ENCODE data around the gene WASL. TPM values are rescaled to one million over a fixed set of nuclear protein-coding genes. Genes with fewer than 3 reads are reported as not detected.
A peak's percentile ranks its signal among the peaks of the same experiment; 100 is the strongest.

WASL gene
- total RNA-seq, 6 donors from 2014 or later = 24.1 to 62.2 (median 31.3) TPM

DNA sequence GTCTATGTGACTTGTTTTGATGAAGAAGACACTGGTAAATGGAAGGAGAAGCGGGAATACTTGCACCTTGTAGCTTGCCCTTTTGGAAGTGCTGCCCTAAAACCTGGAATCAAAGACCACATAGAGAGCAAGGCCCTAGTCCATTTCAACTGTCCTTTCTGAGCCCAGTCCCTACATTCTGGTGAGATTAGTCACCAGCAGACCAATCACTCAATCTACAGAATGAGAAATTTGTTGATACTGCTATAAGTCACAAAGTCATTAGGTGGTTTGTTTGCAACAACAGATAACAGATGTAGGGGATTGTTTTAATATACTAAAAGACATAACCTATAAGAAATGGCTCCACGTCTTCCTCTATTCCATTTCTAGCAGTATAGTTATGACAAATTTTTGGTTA is 33.6 kb downstream of the WASL start:
- WGBS, 2 donors = 95 to 96% methylated on average over 2 of the region's 2 CpGs
- no peak overlapping the region for H3K27ac ChIP-seq
- peaks cover 22 to 45% (median 32%) of the 10 kb centered on the region in 4 donors for H3K4me1 ChIP-seq
- no peak for ATAC-seq (ENCODE audit: low FRiP score in 2 of 2)
- H3K36me3 ChIP-seq = no peaks in the 10 kb centered on the region
- no peak for DNase-seq
- no peak overlapping the region for H3K4me3 ChIP-seq
- TF ChIP-seq EP300 (IDR thresholded peaks at IDR 0.05) (no peak), CTCF (IDR thresholded peaks at IDR 0.05) (no peak), POLR2AphosphoS5 (IDR thresholded peaks at IDR 0.05) (no peak), POLR2A (IDR thresholded peaks at IDR 0.05) (no peak)
- H3K9me3 ChIP-seq = no peaks in the 10 kb centered on the region
- H3K27me3 ChIP-seq = no peaks in the 10 kb centered on the region

- Histone ChIP-seq H3K27ac (no peak overlapping the region), H3K27me3 (no peaks in the 10 kb centered on the region), H3K4me3 (no peak overlapping the region), H3K36me3 (no peaks in the 10 kb centered on the region), H3K9me3 (no peaks in the 10 kb centered on the region), H3K4me1 (peaks cover 17 to 41% (median 31%) of the 10 kb centered on the region in 4 donors)
- WGBS, 2 donors = 66 to 79% methylated on average over 3 of the region's 3 CpGs
- DNase-seq (no peak), ATAC-seq (ENCODE audit: low FRiP score in 2 of 2) (no peak)
- TF ChIP-seq EP300 (IDR thresholded peaks at IDR 0.05) (no peak), CTCF (IDR thresholded peaks at IDR 0.05) (no peak), POLR2AphosphoS5 (IDR thresholded peaks at IDR 0.05) (no peak), POLR2A (IDR thresholded peaks at IDR 0.05) (no peak)
Measured at GRCh38 chr7:123714296-123715080, 34.3 kb downstream of the WASL start.

DNA sequence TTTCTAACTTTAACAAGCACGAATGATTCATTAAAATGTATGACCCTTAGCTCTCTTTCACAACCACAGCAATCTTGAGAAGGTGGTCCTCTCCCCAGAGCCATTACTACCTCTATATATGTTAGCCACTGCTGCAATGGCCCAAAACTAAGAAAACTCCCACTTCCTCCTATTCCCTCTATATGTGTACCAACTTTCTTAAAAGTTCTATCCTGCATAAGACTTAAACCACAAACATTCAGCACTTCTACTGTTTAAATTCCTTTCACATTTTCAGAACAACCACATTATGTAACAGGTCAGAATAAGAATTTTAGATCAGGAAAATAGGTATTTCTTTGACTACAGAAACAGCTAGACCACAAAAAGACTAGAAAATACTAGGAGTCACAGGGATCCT is 36.2 kb downstream of the WASL start:
- DNase-seq (no peak), ATAC-seq (ENCODE audit: low FRiP score in 2 of 2) (no peak)
- Histone ChIP-seq H3K27me3 (no peaks in the 10 kb centered on the region), H3K36me3 (peaks cover 5 to 11% (median 6%) of the 10 kb centered on the region in 4 donors), H3K9me3 (no peaks in the 10 kb centered on the region), H3K4me1 (peaks cover 17 to 38% (median 29%) of the 10 kb centered on the region in 4 donors), H3K4me3 (no peak overlapping the region), H3K27ac (no peak overlapping the region)
- 37 to 47% methylated on average over 1 of the region's 1 CpG for WGBS, 2 donors
- TF ChIP-seq EP300 (IDR thresholded peaks at IDR 0.05) (no peak), POLR2A (IDR thresholded peaks at IDR 0.05) (no peak), CTCF (IDR thresholded peaks at IDR 0.05) (no peak), POLR2AphosphoS5 (IDR thresholded peaks at IDR 0.05) (no peak)

DNA sequence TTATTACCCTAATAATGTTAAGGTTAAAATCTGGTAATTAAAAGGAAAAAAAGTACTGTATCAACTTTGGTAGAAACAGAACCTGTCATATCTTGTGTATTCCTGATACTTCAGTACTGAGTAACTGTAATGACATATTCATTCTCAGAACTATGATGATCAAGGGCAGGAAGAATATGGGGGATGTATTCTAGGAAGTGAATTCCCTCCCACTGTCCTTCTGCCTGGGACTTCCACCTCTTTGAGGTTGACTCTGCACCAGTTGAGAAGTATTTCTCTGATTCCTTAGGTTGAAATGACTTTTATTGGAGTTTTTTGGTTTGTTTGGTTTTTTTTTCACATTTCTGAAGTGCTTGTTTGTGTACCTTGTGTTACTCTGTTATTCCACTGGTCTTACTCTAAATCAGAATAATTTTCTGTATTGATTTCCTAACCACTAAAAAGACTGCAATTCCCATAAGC is 36.9 kb downstream of the WASL start:
- DNase-seq (no peak), ATAC-seq (ENCODE audit: low FRiP score in 2 of 2) (peak in 1 of 2 donors; percentile 45)
- Histone ChIP-seq H3K27me3 (no peaks in the 10 kb centered on the region), H3K36me3 (peaks cover 8 to 19% (median 11%) of the 10 kb centered on the region in 4 donors), H3K4me3 (no peak overlapping the region), H3K4me1 (peaks cover 17 to 38% (median 29%) of the 10 kb centered on the region in 4 donors), H3K9me3 (no peaks in the 10 kb centered on the region), H3K27ac (no peak overlapping the region)
- TF ChIP-seq EP300 (IDR thresholded peaks at IDR 0.05) (no peak), POLR2A (IDR thresholded peaks at IDR 0.05) (no peak), POLR2AphosphoS5 (IDR thresholded peaks at IDR 0.05) (no peak), CTCF (IDR thresholded peaks at IDR 0.05) (no peak)
